Body of pancreas (tissue), 4 donors: ENCODE results near the gene TRMT61A. TPM values are rescaled to one million over a fixed set of nuclear protein-coding genes. Genes with fewer than 3 reads are reported as not detected.

ENCODE experiments used
- ATAC-seq: fragments of 150-250 bp; one replicate; pipeline ENCODE4 v1.9.1; 2016
- DNase-seq, 4 donors: peaks; one replicate each; pipeline ENCODE4 v3.0.0-alpha.2; 2019
- H3K27ac ChIP-seq, 4 donors: fragments of 200-600 bp; sonication (generic); 1 replicate in 3 of 4; 2 replicates in 1 of 4; pipeline versions ENCODE4 v1.5.1 to v1.6.1; 2016 to 2019; ENCODE audit warnings: mild to moderate bottlenecking in 1 of 4, mixed read lengths in 1 of 4, moderate library complexity in 1 of 4
- H3K27me3 ChIP-seq, 2 donors: fragments of 200-600 bp; sonication (generic); one replicate each; pipeline ENCODE4 v1.6.0; 2016; ENCODE audit warnings: mild to moderate bottlenecking in 1 of 2
- H3K36me3 ChIP-seq, 2 donors: fragments of 200-600 bp; sonication (generic); replicated peaks in 1 of 2; 2 replicates each; pipeline ENCODE4 v1.5.1; 2016; ENCODE audit warnings: low read depth in 2 of 2; ENCODE audit not compliant: insufficient read depth in 1 of 2
- H3K4me1 ChIP-seq: fragments of 200-600 bp; sonication (generic); one replicate; pipeline ENCODE4 v1.6.0; 2016
- H3K4me3 ChIP-seq, 2 donors: fragments of 200-600 bp; sonication (generic); 1 replicate in 1 of 2; 2 replicates in 1 of 2; pipeline ENCODE4 v1.5.1; 2016 to 2019
- H3K9me3 ChIP-seq, 3 donors: fragments of 200-600 bp; sonication (generic); 1 replicate in 2 of 3; 2 replicates in 1 of 3; pipeline ENCODE4 v1.5.1; 2016
- CTCF ChIP-seq, 7 experiments: fragments of 450-650 bp in 4 of 7; fragments of 200-600 bp in 3 of 7; sonication (generic) in 3 of 7; IDR thresholded peaks; one replicate each; pipeline ENCODE4 v1.5.1; 2016 to 2019; ENCODE audit warnings: antibody characterized with exemption in 7 of 7
- POLR2A ChIP-seq, 3 donors: fragments of 450-650 bp; IDR thresholded peaks; one replicate each; pipeline ENCODE4 v1.6.1; 2016; ENCODE audit warnings: antibody characterized with exemption in 3 of 3, mild to moderate bottlenecking in 2 of 3
- WGBS, 2 donors: methylation state at CpG; one replicate each; pipeline ENCODE4 v1.1.5; 2017; 5-methylcytosine and 5-hydroxymethylcytosine counted together
- intact Hi-C: fragments of 100-400 bp; cut with DNase I; formaldehyde crosslinking; loops from one replicate; pipeline ENCODE4 v1.15.1; 2023
- total RNA-seq, 2 donors: library from RNA; depleted of rRNA; stranded (reverse); fragments of >200 nt; gene quantifications; one replicate each; pipeline ENCODE4 v1.1.0, GENCODE V29; 2016

The TRMT61A gene
- total RNA-seq, 2 donors from 2014 or later, result 7.9 to 10.4 TPM

GRCh38 chr14:103501041-103501870 lies 27.7 kb upstream of the TRMT61A start:
- Histone ChIP-seq H3K4me3 (no peak overlapping the region), H3K27ac (no peak overlapping the region), H3K27me3 (no peaks in the 10 kb centered on the region), H3K4me1 (peaks cover 11% of the 10 kb centered on the region), H3K36me3 (peaks cover 0 to 30% of the 10 kb centered on the region in 2 donors), H3K9me3 (no peaks in the 10 kb centered on the region)
- no peak for TF ChIP-seq POLR2A (IDR thresholded peaks at IDR 0.05)
- TF ChIP-seq CTCF (IDR thresholded peaks at IDR 0.05), result no peak
- ATAC-seq, result no peak
- intact Hi-C loops, result no loop called here
- DNase-seq, result peak in 1 of 4 donors; percentile 9
- WGBS, 2 donors, result 81 to 86% methylated on average over 11 of the region's 11 CpGs

- 87 to 90% methylated on average over 9 of the region's 9 CpGs for WGBS, 2 donors
- TF ChIP-seq POLR2A (IDR thresholded peaks at IDR 0.05), result no peak
- no peak for TF ChIP-seq CTCF (IDR thresholded peaks at IDR 0.05)
- Histone ChIP-seq H3K4me3 (no peak overlapping the region), H3K36me3 (peaks cover 0 to 30% of the 10 kb centered on the region in 2 donors), H3K27me3 (no peaks in the 10 kb centered on the region), H3K4me1 (peaks cover 11% of the 10 kb centered on the region), H3K9me3 (no peaks in the 10 kb centered on the region), H3K27ac (no peak overlapping the region)
- DNase-seq (no peak), ATAC-seq (no peak)
- intact Hi-C loops, result no loop called here
Measured at GRCh38 chr14:103501921-103502669, 26.9 kb upstream of the TRMT61A start.

- intact Hi-C loops, result no loop called here
- ATAC-seq, result no peak
- H3K36me3 ChIP-seq, result peaks cover 0 to 30% of the 10 kb centered on the region in 2 donors
Measured at GRCh38 chr14:103502877-103503276, 26.1 kb upstream of the TRMT61A start.

GRCh38 chr14:103503296-103503695 lies 25.7 kb upstream of the TRMT61A start:
- DNase-seq, result no peak
- peaks cover 0 to 30% of the 10 kb centered on the region in 2 donors for H3K36me3 ChIP-seq

More at GRCh38 chr14:103502877-103503276, 26.1 kb upstream of the TRMT61A start:
- WGBS, 2 donors, result 92% methylated on average over 18 of the region's 18 CpGs
- H3K4me1 ChIP-seq, result peaks cover 11% of the 10 kb centered on the region
- no peaks in the 10 kb centered on the region for H3K27me3 ChIP-seq
- no peak for DNase-seq
- no peak for TF ChIP-seq CTCF (IDR thresholded peaks at IDR 0.05)
- TF ChIP-seq POLR2A (IDR thresholded peaks at IDR 0.05), result no peak
- H3K4me3 ChIP-seq, result no peak overlapping the region
- H3K9me3 ChIP-seq, result no peaks in the 10 kb centered on the region
- no peak overlapping the region for H3K27ac ChIP-seq

More at GRCh38 chr14:103503296-103503695, 25.7 kb upstream of the TRMT61A start:
- TF ChIP-seq POLR2A (IDR thresholded peaks at IDR 0.05), result no peak
- no peak for TF ChIP-seq CTCF (IDR thresholded peaks at IDR 0.05)
- WGBS, 2 donors, result 91 to 93% methylated on average over 12 of the region's 12 CpGs
- no peak for ATAC-seq
- no peaks in the 10 kb centered on the region for H3K27me3 ChIP-seq
- no peak overlapping the region for H3K4me3 ChIP-seq
- intact Hi-C loops, result no loop called here
- no peaks in the 10 kb centered on the region for H3K9me3 ChIP-seq
- H3K4me1 ChIP-seq, result peaks cover 11% of the 10 kb centered on the region
- H3K27ac ChIP-seq, result no peak overlapping the region
